ENCODE results near the gene TADA2B. TPM values are rescaled to one million over a fixed set of nuclear protein-coding genes. Genes with fewer than 3 reads are reported as not detected.

Gene TADA2B
- polyA plus RNA-seq, 3 donors = 2.0 to 10.2 (median 2.6) TPM

DNA sequence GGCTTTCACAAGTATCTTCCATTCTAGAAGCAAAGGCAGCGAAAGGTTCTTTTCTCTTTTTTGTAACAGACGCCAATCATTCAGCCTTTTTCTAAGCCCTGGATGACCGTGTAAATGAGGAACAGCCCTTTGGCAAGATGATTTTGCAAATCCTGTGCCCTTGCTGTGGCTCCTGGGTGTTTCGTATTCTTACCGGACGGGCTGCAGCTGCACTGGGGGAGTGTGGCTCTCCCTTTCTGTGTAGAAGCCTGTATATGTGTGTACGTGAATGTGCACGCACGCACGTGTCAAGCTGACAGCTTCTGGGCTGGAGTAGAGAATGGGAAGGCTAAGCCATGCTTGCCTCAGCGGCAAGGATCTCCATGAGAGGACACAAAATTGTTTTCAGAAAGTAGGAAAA lies 16.5 kb downstream of the TADA2B start:
- DNase-seq = peak; percentile 54 to 62 (median 62)
- Histone ChIP-seq H3K9me3 (replicated peaks in 1 of 2; ENCODE audit: control insufficient read depth in 1 of 2, insufficient read depth in 1 of 2, low read length in 2 of 2) (no peaks in the 10 kb centered on the region), H2AFZ (ENCODE audit: insufficient read depth, low read depth, low read length, poor library complexity, severe bottlenecking) (no peak overlapping the region), H3K9ac (ENCODE audit: insufficient read depth, low read length, poor library complexity, severe bottlenecking) (no peak overlapping the region), H3K27me3 (ENCODE audit: control insufficient read depth in 2 of 2, insufficient read depth in 2 of 2, low read length in 2 of 2) (no peaks in the 10 kb centered on the region), H3K36me3 (replicated peaks in 1 of 2; ENCODE audit: control insufficient read depth in 1 of 2, insufficient read depth in 2 of 2, low read length in 2 of 2) (peaks cover 43 to 68% of the 10 kb centered on the region in 2 donors), H3K27ac (ENCODE audit: low read depth in 1 of 2, low read length in 2 of 2) (peak overlapping the region; percentile 34 to 57), H3K4me3 (replicated peaks in 1 of 3; ENCODE audit: low read depth in 2 of 3, low read length in 3 of 3) (peak overlapping the region in 1 of 3 experiments; percentile 11), H3K79me2 (ENCODE audit: insufficient read depth, low read length) (peaks cover 50% of the 10 kb centered on the region), H3K4me2 (replicated peaks; ENCODE audit: extremely low read depth, low read length, poor library complexity, severe bottlenecking) (peak overlapping the region; percentile 37), H4K20me1 (ENCODE audit: insufficient read depth, low read length) (peaks cover 96% of the 10 kb centered on the region), H3K4me1 (ENCODE audit: control insufficient read depth in 1 of 2, insufficient read depth in 2 of 2, low read length in 2 of 2) (peaks cover 47 to 49% of the 10 kb centered on the region in 2 donors)
- Mint-ChIP-seq H3K9me3 (peaks cover 0 to 1% (median 0%) of the 10 kb centered on the region in 7 donors), H3K36me3 (peaks cover 66 to 84% of the 10 kb centered on the region in 2 donors), H3K4me1 (peaks cover 54% of the 10 kb centered on the region), H3K4me3 (peak overlapping the region; percentile 58 to 69), H3K27ac (peak overlapping the region; percentile 37 to 89 (median 76)), H3K27me3 (ENCODE audit: low read depth in 3 of 3) (peaks cover 0 to 1% (median 1%) of the 10 kb centered on the region in 3 donors)
- intact Hi-C loops (cut with micrococcal nuclease) = loop anchor here in 1 of 2 donors (2.0 to 10.0 kb wide), 3 partner anchors 15 to 275 kb away; partner anchors contain the start of gene KIAA0232
- WGBS (ENCODE audit: insufficient coverage) = 3% methylated on average over 4 of the region's 11 CpGs
- no peak for TF ChIP-seq CTCF (IDR thresholded peaks at IDR 0.05)

DNA sequence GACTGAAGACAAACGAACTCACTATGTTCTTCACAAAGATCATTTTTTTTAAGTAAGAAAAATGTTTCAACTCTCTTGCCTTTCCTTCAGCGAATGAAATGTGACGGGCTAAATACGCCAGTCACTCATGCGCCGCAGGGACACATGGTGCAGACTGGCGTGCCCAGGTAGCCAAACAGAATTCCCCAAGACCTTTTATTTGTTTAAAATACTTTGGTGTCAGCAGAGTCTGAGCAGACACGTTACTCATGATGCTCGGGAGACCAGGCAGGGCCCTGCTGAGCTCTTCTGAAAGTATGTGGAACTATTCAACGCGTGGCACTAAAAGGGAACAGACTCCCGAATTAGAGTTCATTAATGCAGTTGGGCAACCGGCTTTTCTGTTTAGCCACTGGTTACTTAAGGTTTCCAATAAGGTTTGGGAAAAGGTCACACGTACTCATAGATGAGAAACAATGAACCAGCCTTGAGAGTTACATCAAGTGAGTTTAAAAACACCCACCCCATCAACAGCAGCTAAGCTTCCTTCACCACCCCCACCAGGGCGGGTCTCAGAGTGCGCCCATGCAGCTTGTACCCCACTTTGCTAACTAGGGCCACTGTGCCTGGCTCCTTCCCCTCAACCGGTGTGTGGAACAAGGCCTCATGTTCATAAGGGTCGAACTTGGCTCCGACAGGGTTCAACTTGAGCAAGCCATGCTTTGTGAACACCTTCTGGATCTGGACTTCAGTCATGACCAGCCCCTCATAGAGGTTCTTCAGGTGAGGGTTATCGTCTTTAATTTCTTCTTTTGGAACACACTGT lies 17.4 kb downstream of the TADA2B start:
- Histone ChIP-seq H3K79me2 (ENCODE audit: insufficient read depth, low read length) (peaks cover 51% of the 10 kb centered on the region), H2AFZ (ENCODE audit: insufficient read depth, low read depth, low read length, poor library complexity, severe bottlenecking) (no peak overlapping the region), H4K20me1 (ENCODE audit: insufficient read depth, low read length) (peaks cover 96% of the 10 kb centered on the region), H3K9me3 (replicated peaks in 1 of 2; ENCODE audit: control insufficient read depth in 1 of 2, insufficient read depth in 1 of 2, low read length in 2 of 2) (no peaks in the 10 kb centered on the region), H3K4me3 (replicated peaks in 1 of 3; ENCODE audit: low read depth in 2 of 3, low read length in 3 of 3) (peak overlapping the region in 1 of 3 experiments; percentile 12), H3K36me3 (replicated peaks in 1 of 2; ENCODE audit: control insufficient read depth in 1 of 2, insufficient read depth in 2 of 2, low read length in 2 of 2) (peaks cover 39 to 62% of the 10 kb centered on the region in 2 donors), H3K27me3 (ENCODE audit: control insufficient read depth in 2 of 2, insufficient read depth in 2 of 2, low read length in 2 of 2) (no peaks in the 10 kb centered on the region), H3K9ac (ENCODE audit: insufficient read depth, low read length, poor library complexity, severe bottlenecking) (no peak overlapping the region), H3K27ac (ENCODE audit: low read depth in 1 of 2, low read length in 2 of 2) (peak overlapping the region in 1 of 2 donors; percentile 57), H3K4me1 (ENCODE audit: control insufficient read depth in 1 of 2, insufficient read depth in 2 of 2, low read length in 2 of 2) (peaks cover 50 to 51% of the 10 kb centered on the region in 2 donors), H3K4me2 (replicated peaks; ENCODE audit: extremely low read depth, low read length, poor library complexity, severe bottlenecking) (peak overlapping the region; percentile 37)
- Mint-ChIP-seq H3K36me3 (peaks cover 61 to 84% of the 10 kb centered on the region in 2 donors), H3K27me3 (ENCODE audit: low read depth in 3 of 3) (peaks cover 0 to 1% (median 1%) of the 10 kb centered on the region in 3 donors), H3K27ac (peak overlapping the region; percentile 71 to 89 (median 84)), H3K4me1 (peaks cover 54% of the 10 kb centered on the region), H3K4me3 (peak overlapping the region in 1 of 2 donors; percentile 73), H3K9me3 (no peaks in the 10 kb centered on the region)
- DNase-seq = peak in 2 of 3 donors; percentile 30 to 49
- intact Hi-C loops (cut with micrococcal nuclease) = loop anchor here in 1 of 2 donors (10.0 kb wide), 2 partner anchors 146 to 276 kb away; partner anchors contain the start of gene KIAA0232
- WGBS (ENCODE audit: insufficient coverage) = 44% methylated on average over 12 of the region's 20 CpGs
- no peak for TF ChIP-seq CTCF (IDR thresholded peaks at IDR 0.05)
